K562 (cell line): Measurements from ENCODE around the gene PPIF. TPM values are rescaled to one million over a fixed set of nuclear protein-coding genes. Genes with fewer than 3 reads are reported as not detected.

Experiments
- ARNT ChIP-seq, 2 experiments: fragments of 450-650 bp; IDR thresholded peaks; 2 replicates each; pipeline ENCODE4 v1.6.1; 2016; ENCODE audit warnings: mild to moderate bottlenecking in 1 of 2
- ATF6 ChIP-seq: sonication (generic); formaldehyde crosslinking; IDR thresholded peaks from 2 replicates; pipeline ENCODE4 v1.4.0; 2020; ENCODE audit warnings: mild to moderate bottlenecking, missing genetic modification reagents
- BCOR ChIP-seq: fragments of 450-650 bp; IDR thresholded peaks from 2 replicates; pipeline ENCODE4 v1.6.1; 2016
- BRCA1 ChIP-seq, 2 experiments: fragments of 450-650 bp in 1 of 2; sonication (generic) in 1 of 2; formaldehyde crosslinking in 1 of 2; IDR thresholded peaks; 2 replicates each; pipeline versions ENCODE4 v1.5.0 to v1.6.1; 2017 to 2020; ENCODE audit warnings: mild to moderate bottlenecking in 1 of 2, missing genetic modification reagents in 1 of 2
- CTCF ChIP-seq, 3 experiments: IDR thresholded peaks in 2 of 3; conservative IDR thresholded peaks in 1 of 3; 2 replicates each; pipeline ENCODE4 v1.5.1; 2011 to 2012; ENCODE audit warnings: low read length in 3 of 3, mild to moderate bottlenecking in 3 of 3, control low read depth in 2 of 3, improper control_type of control experiment in 1 of 3, inconsistent platforms in 1 of 3, low read depth in 1 of 3, mixed read lengths in 1 of 3, moderate library complexity in 1 of 3; ENCODE audit not compliant: insufficient read depth in 2 of 3
- ETV1 ChIP-seq: fragments of 450-650 bp; conservative IDR thresholded peaks from 2 replicates; pipeline ENCODE4 v1.6.1; 2016; ENCODE audit warnings: missing genetic modification characterization, control low read depth, low read depth, missing compliant biosample characterization
- HBP1 ChIP-seq: fragments of 450-650 bp; formaldehyde crosslinking; IDR thresholded peaks from 2 replicates; pipeline ENCODE4 v1.4.0; 2022; ENCODE audit warnings: missing genetic modification characterization
- KLF10 ChIP-seq: fragments of 250-450 bp; sonication (Bioruptor Pico); IDR thresholded peaks from 2 replicates; pipeline ENCODE4 v1.6.1; 2021; ENCODE audit warnings: matching md5 sums
- MTA3 ChIP-seq: fragments of 450-650 bp; formaldehyde crosslinking; IDR thresholded peaks from 2 replicates; pipeline ENCODE4 v1.6.1; 2017; ENCODE audit warnings: mild to moderate bottlenecking, borderline replicate concordance
- NCOA1 ChIP-seq: fragments of 450-650 bp; IDR thresholded peaks from 2 replicates; pipeline ENCODE4 v1.6.1; 2016; ENCODE audit warnings: low read depth
- NEUROD1 ChIP-seq: fragments of 150-350 bp; IDR thresholded peaks from 2 replicates; pipeline ENCODE4 v1.6.1; 2014; ENCODE audit warnings: borderline replicate concordance, low read length, low read depth; ENCODE audit not compliant: partially characterized antibody
- PHB ChIP-seq: fragments of 250-450 bp; sonication (Bioruptor Pico); IDR thresholded peaks from 2 replicates; pipeline ENCODE4 v1.5.0; 2021
- PREB ChIP-seq: sonication (generic); formaldehyde crosslinking; IDR thresholded peaks from 2 replicates; pipeline ENCODE4 v1.8.1; 2023; ENCODE audit warnings: mild to moderate bottlenecking, missing genetic modification reagents
- PRMT5 ChIP-seq: sonication (generic); formaldehyde crosslinking; IDR thresholded peaks from 2 replicates; pipeline ENCODE4 v1.5.0; 2020; ENCODE audit warnings: missing genetic modification reagents
- SIN3A ChIP-seq, 2 experiments: fragments of 150-350 bp in 1 of 2; IDR thresholded peaks; 2 replicates each; pipeline ENCODE4 v1.6.1; 2011 to 2016; ENCODE audit warnings: borderline replicate concordance in 2 of 2, low read depth in 2 of 2, low read length in 2 of 2, mild to moderate bottlenecking in 2 of 2, moderate library complexity in 2 of 2; ENCODE audit not compliant: control insufficient read depth in 1 of 2
- SMAD2 ChIP-seq: fragments of 150-350 bp; IDR thresholded peaks from 2 replicates; pipeline ENCODE4 v1.6.1; 2014; ENCODE audit warnings: low read depth, mild to moderate bottlenecking, low read length
- SNIP1 ChIP-seq: fragments of 450-650 bp; IDR thresholded peaks from 2 replicates; pipeline ENCODE4 v1.7.1; 2017; ENCODE audit warnings: low read depth, mild to moderate bottlenecking
- ZNF518B ChIP-seq: fragments of 250-450 bp; sonication (Bioruptor Pico); IDR thresholded peaks from 2 replicates; pipeline ENCODE4 v1.5.0; 2021; ENCODE audit warnings: mild to moderate bottlenecking, moderate library complexity
- polyA plus RNA-seq, 8 experiments: library from polyadenylated mRNA; depleted of rRNA in 4 of 8; stranded (reverse) in 5 of 8; unstranded in 3 of 8; fragments of >200 nt; fragmentation: Nextera tagmentation in 2 of 8; fragmentation: Illumina TruSeq in 1 of 8; extraction: Ambion mirVana in 2 of 8; extraction: Trizol in 1 of 8; gene quantifications; 2 replicates each; pipeline versions ENCODE4 v1.2.1 to v1.2.3, GENCODE V29; 2011 to 2014; ENCODE audit warnings: inconsistent platforms in 1 of 8, missing spikeins in 1 of 8
- total RNA-seq, 7 experiments: library from RNA; depleted of rRNA in 6 of 7; stranded (reverse); fragments of >200 nt in 6 of 7; fragmentation: Illumina TruSeq in 2 of 7; extraction: Trizol in 2 of 7; gene quantifications; 2 replicates each; pipeline versions ENCODE4 v1.2.1 to v1.2.3, GENCODE V29; 2011 to 2021; ENCODE audit warnings: low replicate concordance in 1 of 7

Gene PPIF
- total and polyA plus RNA-seq, 9 of the 15 experiments (the other 6 are each of a cell fraction or from before 2014, with no cell fraction given): 40.9 to 287 (median 117) TPM

GRCh38 chr10:79347226-79347893 lies at the start of gene PPIF (continued):
- TF ChIP-seq HBP1 (CRISPR knock-in tag) (no peak), CTCF (IDR thresholded peaks at IDR 0.05 in 2 of 3, conservative IDR thresholded peaks at IDR 0.05 in 1 of 3; ENCODE audit: insufficient read depth in 2 of 3, low read depth in 1 of 3, low read length in 3 of 3) (peak; percentile 92 to 94 (median 94)), PREB (CRISPR knock-in tag) (no peak), ATF6 (0 out of 2 replicates have a peak, but pooled peaks have one; percentile 63), SNIP1 (no peak), SIN3A (IDR thresholded peaks at IDR 0.05; ENCODE audit: borderline replicate concordance in 2 of 2, control insufficient read depth in 1 of 2, low read depth in 2 of 2, low read length in 2 of 2) (peak; percentile 48 to 55; a peak in 1 of 4 replicates), NEUROD1 (peak; percentile 43), BRCA1 (IDR thresholded peaks at IDR 0.05) (no peak), BRCA1 (CRISPR knock-in tag; IDR thresholded peaks at IDR 0.05) (no peak; the same call in 1 of the 2 replicates), SMAD2 (no peak), NCOA1 (no peak), KLF10 (no peak), ETV1 (tag) (no peak), ZNF518B (CRISPR knock-in tag) (no peak), PRMT5 (CRISPR knock-in tag) (no peak), BCOR (no peak), PHB (no peak), MTA3 (peak; percentile 69), ARNT (IDR thresholded peaks at IDR 0.05) (no peak)
